NCI-H345 treated with DMSO at 0.1 percent for 48 hours (cell line): ENCODE results near the gene CD2.

Experiments used
- DNase-seq: peaks from one replicate; lab custom pipeline; 2025; ENCODE audit not compliant: unreplicated experiment; lab: John Stamatoyannopoulos, UW

The CD2 gene

DNA sequence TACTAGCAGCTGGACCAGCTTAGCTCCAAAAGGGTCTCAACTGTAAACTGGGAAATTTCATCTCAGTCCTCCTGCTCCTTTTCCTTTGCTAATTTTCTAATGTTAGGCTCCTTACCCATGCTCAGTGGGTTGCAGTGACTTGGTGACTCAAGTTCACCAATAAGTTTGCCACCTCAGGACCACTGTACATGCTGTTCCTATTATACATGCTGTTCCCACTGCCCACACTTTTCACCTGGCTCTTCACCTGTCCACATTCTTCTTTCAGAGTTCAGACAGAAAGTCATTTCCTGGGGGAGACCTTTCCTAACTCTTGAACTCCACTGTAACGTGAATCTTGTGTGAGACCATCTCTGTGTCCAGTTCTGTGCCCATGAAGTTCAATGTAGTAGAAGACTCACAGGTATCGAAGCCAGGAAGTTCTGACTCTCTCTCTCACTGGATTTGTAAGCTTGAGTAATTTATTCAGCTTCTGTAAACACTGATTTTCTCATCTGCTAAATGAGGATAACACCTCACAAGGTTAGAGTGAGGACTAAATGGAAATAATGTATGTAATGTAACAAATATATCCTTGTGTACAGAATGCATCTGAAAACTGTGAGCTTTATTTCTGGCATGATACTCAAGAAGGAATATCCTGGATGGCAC is 17.9 kb downstream of the CD2 start:
- DNase-seq: no peak

DNA sequence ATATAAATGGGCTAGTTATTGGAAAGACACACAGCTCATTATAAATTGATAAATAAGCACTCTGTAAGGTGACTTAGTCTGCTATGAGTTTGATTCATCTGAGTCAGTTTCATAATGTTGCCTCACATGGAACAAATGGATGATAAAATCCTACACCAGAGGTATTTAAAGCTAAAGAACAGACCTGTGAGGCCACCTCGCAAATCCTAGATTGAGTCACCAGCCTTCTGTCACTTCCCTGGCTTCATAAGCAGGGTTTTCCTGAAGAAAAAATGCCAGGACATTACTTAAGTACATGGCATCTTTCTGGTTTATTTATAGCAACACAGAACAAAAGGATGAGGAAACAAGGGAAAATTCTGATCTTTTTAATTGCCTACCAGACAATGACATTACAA is 18.4 kb downstream of the CD2 start:
- no peak for DNase-seq

DNA sequence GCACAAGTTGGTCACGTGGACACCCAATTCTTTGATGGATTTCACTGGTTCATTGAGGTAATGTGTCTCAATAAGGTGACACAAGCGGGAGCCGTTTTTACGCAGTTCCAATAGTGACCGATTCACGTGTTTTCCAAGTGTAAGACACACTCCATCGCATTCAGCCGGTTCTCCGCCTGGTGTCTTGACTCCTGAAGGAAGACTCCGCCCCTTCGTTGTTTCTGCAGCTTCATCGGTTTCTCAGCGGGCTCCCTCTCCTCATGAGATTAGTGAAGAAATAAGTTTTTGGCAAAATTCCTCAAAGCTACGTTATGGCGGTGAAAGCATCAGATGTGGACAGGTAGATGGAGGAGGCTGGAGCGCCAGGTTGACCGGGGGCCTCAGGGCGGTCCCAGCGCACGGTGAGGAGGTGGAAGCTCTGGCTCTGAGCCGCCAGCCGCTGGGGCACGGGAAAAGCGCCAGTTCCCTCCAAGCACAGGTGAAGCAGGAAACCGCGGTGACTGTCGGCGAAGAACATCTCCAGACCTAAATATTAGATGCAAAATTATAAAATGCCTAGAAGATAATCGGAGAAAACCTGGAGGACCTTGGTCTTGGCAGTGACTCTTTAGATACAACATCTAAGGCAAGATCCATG is 21.0 kb downstream of the CD2 start:
- no peak for DNase-seq

DNA sequence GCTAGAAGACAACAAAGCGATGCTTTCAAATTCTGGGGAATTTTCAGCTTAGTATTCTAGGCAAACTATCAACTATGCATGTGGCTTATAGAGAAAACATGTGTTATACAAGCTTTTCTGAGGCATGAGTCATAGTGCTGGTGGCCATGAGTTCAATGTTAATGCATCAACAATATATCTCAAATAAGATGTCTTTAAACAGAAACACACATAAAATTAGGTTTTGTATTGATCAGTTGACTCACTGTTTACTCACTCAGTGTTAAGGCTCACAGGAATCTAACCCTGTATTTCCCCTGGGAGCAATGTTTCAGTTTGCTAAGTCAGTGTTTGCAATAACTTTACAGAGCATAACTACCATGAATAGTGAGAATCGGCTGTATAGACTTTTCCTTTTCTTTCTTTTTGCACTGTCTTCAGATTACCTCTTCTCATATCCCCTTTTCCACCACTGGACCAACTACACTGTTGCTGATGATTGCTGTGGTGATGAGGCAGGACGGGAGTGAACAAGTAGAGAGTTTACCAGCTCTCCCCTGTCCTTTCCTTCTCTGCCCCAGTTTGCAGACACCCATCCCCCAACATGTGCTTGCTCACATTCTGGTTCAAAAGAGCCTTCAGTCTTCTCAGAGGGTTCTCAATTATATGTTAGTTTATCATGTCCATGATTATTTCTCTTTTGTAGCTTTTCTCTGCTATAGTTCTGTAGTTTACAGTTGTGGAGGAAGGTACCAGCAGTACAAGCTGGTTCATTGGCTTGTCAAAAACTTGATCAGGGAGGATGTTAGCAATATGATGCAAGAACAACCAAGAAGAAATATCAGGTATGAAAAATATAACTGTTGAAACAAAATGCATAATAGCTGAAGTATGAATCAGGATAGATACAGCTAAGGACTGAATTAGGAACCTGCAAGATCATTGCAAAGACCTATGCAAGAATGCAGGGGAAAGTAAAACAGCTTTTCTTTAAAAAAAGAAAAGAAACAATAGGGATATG is 23.9 kb downstream of the CD2 start:
- no peak for DNase-seq

DNA sequence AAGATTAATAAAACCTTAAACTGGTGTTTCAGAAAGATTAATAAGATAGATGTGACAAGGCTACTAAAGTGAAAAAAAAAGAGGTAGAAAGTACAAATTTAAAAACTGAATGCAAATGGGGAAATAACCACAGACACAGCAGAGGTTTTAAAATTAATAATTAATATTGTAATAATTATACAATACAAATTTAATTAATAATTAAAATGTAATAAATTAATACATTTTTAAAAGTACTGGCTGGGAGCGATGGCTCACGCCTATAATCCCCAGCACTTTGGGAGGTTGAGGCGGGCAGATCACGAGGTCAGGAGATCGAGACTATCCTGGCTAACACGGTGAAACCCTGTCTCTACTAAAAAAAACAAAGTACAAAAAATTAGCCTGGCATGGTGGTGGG is 26.8 kb downstream of the CD2 start:
- DNase-seq: no peak

DNA sequence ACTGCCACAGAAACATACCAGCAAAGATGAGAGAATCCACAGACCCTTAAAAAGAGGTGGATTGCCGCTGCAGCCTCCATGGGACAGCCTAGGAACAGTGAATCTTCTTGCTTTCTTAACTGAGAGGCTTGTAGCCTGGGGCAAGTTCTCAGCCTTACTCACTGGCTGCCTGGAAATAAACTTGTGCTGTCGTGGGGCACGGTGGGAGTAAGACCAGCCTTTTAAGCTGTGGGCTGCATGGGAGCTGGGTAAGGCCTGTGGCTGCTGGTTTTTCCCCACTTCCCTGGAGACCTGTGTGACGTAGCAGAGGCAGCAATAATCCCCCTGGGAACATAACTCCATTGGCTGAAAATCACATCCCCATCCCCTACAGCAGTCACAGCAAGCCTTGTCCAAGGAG is 30.8 kb downstream of the CD2 start:
- no peak for DNase-seq

DNA sequence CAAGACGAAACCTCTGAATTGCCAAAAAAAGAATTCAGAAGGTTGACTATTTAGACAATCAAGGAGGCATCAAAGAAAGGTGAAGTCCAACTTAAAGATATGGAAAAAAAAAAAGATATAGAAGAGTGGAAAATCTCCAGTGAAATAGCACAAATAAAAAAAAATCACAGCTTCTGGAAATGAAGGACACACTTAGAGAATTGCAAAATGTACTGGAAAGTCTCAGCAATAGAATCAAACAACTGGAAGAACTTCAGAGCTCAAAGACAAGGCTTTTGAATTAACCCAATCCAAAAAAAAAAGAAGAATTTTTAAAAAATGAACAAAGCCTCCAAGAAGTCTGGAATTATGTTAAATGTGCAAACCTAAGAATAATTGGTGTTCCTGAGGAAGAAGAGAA is 31.8 kb downstream of the CD2 start:
- no peak for DNase-seq

DNA sequence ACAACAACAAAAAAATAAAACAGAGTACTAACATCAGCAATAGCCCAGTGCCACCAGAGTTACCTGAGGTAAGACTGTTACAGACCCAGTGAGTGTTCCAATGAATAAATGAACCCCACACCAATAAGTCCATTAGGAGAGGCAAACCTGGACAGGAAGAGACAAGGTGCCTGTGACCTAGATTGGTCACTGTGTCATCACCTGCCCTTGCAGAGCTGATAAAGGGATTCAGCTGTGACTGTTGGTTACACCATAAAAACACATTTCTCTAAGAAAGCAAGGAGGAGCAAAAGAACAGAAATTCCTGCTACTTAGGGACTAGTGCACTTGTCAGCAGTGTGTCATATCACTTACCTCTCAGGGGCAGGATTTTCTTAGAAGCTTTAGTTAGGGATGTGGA is 37.5 kb downstream of the CD2 start:
- DNase-seq: no peak

DNA sequence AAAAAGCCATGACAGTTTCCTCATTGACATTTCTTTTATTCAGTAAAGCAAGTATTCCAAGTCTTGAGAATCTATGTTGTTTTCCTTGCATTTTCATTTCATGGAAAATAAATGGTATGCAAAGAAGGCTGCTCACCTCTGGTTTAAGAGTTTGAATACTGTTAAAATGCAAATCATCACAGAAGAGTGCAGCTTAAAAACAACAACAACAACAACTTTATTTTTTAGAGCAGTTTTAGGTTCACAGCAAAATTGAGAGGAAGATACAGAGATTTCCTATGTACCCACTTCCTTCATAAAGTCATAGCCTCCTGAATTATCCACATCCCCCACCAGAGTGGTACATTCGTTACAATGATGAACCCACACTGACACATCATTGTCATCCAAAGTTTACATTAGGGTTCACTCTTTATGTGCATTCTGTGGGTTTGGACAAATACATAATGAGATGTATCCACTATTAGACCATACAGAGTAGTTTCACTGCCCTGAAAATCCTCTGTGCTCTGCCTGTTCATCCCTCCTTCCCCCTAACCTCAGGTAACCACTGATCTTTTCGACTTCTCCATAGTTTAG is 39.2 kb downstream of the CD2 start:
- no peak for DNase-seq

DNA sequence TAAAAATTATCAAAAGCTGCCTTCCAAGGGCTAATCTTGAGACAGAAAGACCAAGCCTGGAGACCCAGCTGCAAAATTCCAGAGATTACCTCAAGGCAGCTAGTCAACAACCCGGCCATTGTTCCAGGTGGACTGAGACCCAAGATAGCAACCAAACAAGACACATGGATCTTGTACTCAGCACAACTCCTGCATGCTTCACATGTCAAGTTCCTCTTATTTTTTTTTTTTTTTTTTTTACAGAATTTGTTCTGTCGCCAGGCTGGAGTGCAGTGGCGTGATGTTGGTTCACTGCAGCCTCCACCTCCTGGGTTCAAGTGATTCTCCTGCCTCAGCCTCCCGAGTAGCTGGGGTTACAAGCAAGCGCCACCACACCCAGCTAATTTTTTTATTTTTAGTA is 40.1 kb downstream of the CD2 start:
- no peak for DNase-seq

DNA sequence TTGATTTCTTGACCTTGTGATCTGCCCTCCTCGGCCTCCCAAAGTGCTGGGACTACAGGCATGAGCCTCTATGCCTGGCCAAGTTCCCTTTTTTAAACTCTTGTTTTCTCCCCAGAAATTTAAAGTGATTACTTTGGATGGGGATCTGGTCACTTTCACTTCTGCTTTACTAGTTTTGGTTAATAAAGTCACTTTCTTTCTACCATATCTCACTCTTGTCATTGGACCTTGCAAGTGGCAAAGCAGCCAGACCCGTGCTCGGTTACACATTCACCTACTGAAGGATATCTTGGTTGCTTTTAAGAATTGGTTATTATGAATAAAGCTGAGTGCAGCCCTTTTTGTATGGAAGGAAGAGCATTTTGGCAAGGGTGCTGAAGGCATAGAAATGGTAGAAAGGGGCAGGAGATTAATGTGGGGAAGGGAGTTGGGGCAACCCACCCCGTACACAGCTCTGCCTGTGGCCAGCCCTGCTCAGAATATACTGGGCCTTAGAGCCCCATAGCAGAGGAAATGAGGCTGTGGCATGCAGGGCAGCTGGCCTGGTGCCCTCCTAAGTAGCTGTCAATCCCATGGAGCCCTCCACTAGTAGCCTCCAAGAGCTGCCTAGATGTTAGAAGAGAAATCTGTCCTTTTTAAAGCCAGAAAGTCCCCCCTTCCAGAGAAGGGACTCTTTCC is 40.7 kb downstream of the CD2 start:
- DNase-seq: no peak

DNA sequence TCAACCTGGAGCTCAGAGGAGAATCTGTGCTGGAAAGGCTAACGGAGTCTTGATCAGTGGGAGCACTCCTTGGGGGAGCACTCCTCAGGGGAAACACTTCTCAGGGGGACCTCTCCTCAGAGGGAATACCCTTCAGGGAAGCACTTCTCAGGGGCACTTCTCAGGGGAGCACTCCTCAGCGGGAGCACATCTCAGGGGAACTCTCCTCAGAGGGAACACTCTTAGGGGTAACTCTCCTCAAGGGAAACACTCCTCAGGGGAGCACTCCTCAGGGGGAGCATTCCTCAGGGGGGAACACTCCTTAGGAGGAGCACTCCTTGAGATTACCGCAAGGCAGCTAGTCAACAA is 41.2 kb downstream of the CD2 start:
- no peak for DNase-seq

DNA sequence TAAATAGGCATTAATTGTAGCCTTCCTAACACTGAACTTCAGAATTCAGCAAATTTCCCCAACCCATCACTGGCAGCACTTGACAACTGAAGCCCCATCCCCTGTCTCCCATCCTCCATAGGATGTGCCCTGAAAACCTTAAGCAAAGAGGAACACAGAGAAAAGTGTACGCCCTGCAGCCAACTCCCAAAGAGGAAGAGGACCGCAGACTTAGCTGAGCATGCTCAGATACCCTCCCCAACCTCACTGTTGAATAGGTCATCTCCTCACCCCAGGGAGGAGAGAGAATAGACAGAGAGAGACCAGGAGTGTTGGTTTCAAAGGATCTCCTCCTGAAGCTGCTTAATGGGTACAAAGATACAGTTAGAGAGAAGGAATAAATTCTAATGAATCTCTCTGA is 50.5 kb downstream of the CD2 start:
- DNase-seq: no peak

DNA sequence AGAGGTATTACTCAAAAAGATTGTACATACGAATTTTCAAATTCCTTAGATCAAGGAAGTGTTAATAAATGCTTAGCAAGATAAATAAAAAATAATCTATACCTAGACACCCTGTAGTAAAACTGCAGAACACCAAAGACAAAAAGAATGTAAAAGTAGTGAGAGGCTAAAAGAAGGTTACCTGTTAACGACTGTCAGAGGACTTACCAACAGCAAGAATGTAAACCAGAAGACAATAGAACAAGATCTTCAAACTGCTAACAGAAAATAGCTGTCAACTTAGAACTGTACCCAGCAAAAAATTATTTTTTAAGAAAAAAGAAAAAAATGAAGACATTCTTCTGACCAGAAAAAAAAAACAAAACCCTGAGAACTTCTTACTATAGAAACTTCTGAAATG is 51.2 kb downstream of the CD2 start:
- DNase-seq: no peak

DNA sequence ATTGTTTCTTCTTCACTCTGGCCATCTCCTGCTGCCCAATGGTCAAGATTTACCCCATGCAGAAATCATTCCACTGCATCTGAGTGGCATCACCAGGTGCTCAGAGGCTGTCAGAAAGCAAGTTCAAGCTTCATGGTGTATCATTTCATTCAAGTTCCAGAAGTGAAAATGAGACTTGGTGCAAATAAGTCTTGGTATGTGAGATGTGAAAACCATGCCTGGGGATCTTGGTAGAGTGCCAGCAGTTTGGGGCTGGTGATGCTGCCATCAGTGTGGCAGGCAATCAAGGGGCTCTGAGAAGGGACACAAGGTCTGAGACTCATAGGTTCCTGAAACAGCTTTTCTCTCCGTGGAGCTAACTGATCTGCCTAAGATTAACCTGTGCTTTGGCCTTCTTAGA is 52.0 kb downstream of the CD2 start:
- no peak for DNase-seq

DNA sequence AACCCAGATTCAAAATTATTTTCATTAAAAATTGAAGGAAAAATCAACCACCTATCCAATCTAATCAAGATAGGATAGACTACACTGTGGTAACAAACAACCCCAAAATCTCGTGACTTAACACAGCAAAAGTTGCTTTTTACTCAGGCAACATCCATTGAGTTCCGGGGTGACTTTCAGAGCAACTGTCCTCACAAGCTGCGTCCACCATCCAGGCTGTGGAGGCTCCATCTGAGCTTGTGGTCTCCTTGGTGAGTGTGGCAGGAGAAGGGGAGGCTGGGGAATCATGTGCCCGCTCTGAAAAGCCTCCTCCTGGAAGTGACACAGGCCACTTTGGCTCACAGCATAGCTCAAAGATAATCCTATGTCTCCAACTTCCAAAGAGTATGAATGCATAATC is 52.4 kb downstream of the CD2 start:
- no peak for DNase-seq

DNA sequence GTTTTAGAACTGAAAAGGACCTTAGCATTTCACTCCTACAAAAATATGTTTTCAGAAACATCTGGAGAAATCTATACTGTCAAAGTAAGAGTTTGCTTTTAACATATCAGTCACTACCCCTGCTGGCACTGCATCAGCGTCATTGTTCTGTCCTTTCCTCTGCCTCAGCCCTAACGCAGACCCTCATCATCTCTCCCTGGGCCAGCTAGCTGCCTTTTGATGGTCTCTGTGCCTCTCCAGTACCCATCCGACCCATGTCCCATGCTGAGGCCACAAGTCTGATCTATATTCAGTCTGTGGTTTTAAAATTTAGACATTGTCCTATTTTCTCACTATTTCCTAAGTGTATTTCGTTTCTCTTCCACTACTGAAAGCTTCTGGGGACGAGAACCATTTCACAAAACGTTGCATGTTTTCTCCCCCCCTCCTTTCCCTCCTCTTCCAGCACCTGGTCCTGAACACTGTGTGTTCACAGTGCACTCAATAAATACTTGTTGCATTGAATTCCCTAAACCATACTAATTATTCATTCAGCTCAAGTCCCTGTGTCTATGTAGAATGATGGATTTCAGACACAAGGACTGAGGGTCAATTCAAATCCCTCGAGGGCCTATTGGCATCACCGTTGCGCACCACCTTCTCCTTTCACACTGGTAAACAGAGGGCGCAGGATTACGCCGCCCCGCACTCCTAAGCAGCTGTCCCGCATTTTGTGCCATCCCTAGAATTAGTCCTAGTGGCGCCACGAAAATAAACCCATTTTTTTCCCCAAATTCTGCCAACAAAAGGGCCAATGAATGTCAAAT is 53.4 kb downstream of the CD2 start:
- DNase-seq: peak; percentile 53

DNA sequence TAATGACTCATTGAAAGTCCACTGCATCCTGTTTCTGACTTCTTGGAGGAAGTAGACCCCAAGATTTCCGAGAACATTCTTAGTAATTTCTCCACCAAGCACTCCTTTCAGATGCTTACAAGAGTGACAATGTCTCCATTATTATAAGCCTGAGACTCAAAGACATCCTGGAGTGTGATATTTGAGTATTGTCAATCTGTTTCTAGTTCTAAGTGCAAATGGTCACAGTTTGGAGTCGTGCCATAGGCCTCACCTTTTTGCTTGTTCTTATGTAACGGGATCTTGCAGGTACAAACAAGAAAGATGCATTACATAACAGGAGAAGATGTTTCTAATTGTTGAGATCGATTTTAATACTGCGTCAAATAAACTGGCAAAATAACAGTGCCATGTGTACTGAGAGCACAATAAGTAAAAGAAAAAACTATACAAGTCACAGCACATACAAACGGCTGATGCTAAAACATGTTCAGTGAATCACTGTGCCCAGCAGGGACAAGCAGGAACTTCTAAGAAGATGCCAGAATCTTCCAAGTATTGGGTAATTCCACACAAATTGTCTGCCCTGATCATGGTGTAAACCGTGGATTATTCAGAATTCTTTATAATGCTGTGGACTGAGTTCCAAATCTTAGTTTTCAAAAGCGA is 54.1 kb downstream of the CD2 start:
- DNase-seq: peak; percentile 38

DNA sequence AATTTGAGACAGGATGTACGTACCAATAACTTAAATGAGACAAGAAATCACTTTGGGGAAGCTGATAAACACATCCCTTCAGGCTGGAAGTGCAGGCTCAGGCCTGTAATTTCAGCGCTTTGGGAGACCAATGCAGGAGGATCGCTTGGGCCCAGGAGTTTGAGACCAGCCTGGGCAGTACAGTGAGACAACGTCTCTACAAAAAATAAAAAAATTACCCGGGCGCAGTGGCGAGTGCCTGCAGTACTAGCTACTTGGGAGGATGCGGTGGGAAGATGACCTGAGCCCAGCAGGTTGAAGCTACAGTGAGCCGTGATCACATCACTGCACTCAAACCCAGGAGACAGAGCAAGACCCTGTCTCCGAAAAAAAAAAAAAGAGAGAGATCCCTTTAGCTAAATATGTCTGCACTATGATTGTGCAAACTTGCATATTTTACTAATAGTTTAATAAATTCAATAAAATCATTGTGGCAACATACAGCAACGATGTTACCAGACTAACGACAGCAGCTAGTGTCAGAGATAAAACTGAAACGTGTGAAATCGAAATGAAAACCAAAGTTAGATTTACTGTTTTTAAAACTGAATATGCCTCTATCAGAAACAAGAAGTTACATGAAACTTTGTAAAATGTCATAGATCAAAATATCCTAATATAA is 54.7 kb downstream of the CD2 start:
- no peak for DNase-seq
